ENCODE results near the gene RELN.

- TF ChIP-seq, protein P1, sequence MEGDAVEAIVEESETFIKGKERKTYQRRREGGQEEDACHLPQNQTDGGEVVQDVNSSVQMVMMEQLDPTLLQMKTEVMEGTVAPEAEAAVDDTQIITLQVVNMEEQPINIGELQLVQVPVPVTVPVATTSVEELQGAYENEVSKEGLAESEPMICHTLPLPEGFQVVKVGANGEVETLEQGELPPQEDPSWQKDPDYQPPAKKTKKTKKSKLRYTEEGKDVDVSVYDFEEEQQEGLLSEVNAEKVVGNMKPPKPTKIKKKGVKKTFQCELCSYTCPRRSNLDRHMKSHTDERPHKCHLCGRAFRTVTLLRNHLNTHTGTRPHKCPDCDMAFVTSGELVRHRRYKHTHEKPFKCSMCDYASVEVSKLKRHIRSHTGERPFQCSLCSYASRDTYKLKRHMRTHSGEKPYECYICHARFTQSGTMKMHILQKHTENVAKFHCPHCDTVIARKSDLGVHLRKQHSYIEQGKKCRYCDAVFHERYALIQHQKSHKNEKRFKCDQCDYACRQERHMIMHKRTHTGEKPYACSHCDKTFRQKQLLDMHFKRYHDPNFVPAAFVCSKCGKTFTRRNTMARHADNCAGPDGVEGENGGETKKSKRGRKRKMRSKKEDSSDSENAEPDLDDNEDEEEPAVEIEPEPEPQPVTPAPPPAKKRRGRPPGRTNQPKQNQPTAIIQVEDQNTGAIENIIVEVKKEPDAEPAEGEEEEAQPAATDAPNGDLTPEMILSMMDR (tag by site-specific recombination; IDR thresholded peaks at IDR 0.05): no peak
- no peak for TF ChIP-seq ZFP41 (tag by site-specific recombination; IDR thresholded peaks at IDR 0.05; ENCODE audit: borderline replicate concordance)
- TF ChIP-seq ZNF202 (tag by site-specific recombination; IDR thresholded peaks at IDR 0.05; ENCODE audit: borderline replicate concordance): no peak
- no peak for TF ChIP-seq ZNF610 (tag by site-specific recombination; IDR thresholded peaks at IDR 0.05; ENCODE audit: borderline replicate concordance)
- TF ChIP-seq YY1 (tag by site-specific recombination; IDR thresholded peaks at IDR 0.05): no peak
Observed at GRCh38 chr7:103862302-103863035, 127.0 kb downstream of the RELN start.

All from HEK293 (cell line).